Activated T-cell treated with anti-CD3 and anti-CD28 coated beads, Interleukin-2, amount 50 U/mL, for 24 hours (primary cell): ENCODE measurements around the gene DMAP1.
"Not testable (repeated sequence)": the region's sequence is repeated elsewhere in the genome, so short reads cannot be mapped to it uniquely, and the experiment has no call there.

Experiments
- DNase-seq: peaks from one replicate; pipeline ENCODE4 v3.0.0-alpha.2; 2020
- H3K27ac Mint-ChIP-seq: 2 replicates; pipeline ENCODE4 v1.8.0; 2020; ENCODE audit warnings: mild to moderate bottlenecking, mixed read lengths
- H3K27me3 Mint-ChIP-seq: 2 replicates; pipeline ENCODE4 v1.8.0; 2020; ENCODE audit warnings: mixed read lengths
- H3K36me3 Mint-ChIP-seq: 2 replicates; pipeline ENCODE4 v1.8.0; 2020; ENCODE audit warnings: low read depth, mixed read lengths
- H3K4me1 Mint-ChIP-seq: 2 replicates; pipeline ENCODE4 v1.8.0; 2020; ENCODE audit warnings: low read depth, mixed read lengths
- H3K4me3 Mint-ChIP-seq: 2 replicates; pipeline ENCODE4 v1.8.0; 2020; ENCODE audit warnings: mild to moderate bottlenecking, moderate library complexity, mixed read lengths
- H3K9me3 Mint-ChIP-seq: 2 replicates; pipeline ENCODE4 v1.8.0; 2020; ENCODE audit warnings: mixed read lengths

The DMAP1 gene

GRCh38 chr1:44213222-44214112 is at the start of gene DMAP1:
Gene DMAP1 (plus strand): TSS chr1:44213471. CDS start chr1:44213754, 283 bp downstream.
- no peaks in the 10 kb centered on the region for H3K9me3 Mint-ChIP-seq

GRCh38 chr1:44168520-44169098 is 44.7 kb upstream of the DMAP1 start:
- Mint-ChIP-seq H3K27me3 (peaks cover 20% of the 10 kb centered on the region), H3K4me1 (no peaks in the 10 kb centered on the region), H3K9me3 (peaks cover 8% of the 10 kb centered on the region), H3K36me3 (no peaks in the 10 kb centered on the region), H3K4me3 (no peak overlapping the region), H3K27ac (no peak overlapping the region)
- no peak for DNase-seq

More at GRCh38 chr1:44213222-44214112, at the start of gene DMAP1:
- Mint-ChIP-seq H3K27me3 (no peaks in the 10 kb centered on the region), H3K36me3 (peaks cover 44% of the 10 kb centered on the region), H3K4me3 (peak within 1 kb of the TSS; percentile 95), H3K27ac (peak within 1 kb of the TSS; percentile 95), H3K4me1 (peaks cover 35% of the 10 kb centered on the region)
- peak; percentile 95 for DNase-seq

- Mint-ChIP-seq H3K4me3 (no peak overlapping the region), H3K27me3 (peaks cover 23% of the 10 kb centered on the region), H3K4me1 (no peaks in the 10 kb centered on the region), H3K36me3 (no peaks in the 10 kb centered on the region), H3K27ac (no peak overlapping the region), H3K9me3 (peaks cover 8% of the 10 kb centered on the region)
- DNase-seq: no peak
Observed at GRCh38 chr1:44170281-44170823, 42.9 kb upstream of the DMAP1 start.

- H3K4me1 Mint-ChIP-seq: no peaks in the 10 kb centered on the region
- H3K36me3 Mint-ChIP-seq: no peaks in the 10 kb centered on the region
- H3K4me3 Mint-ChIP-seq: no peak overlapping the region
- no peak for DNase-seq
- no peak overlapping the region for H3K27ac Mint-ChIP-seq
- H3K27me3 Mint-ChIP-seq: peaks cover 14% of the 10 kb centered on the region
- no peaks in the 10 kb centered on the region for H3K9me3 Mint-ChIP-seq
Observed at GRCh38 chr1:44174630-44175029, 38.6 kb upstream of the DMAP1 start.

GRCh38 chr1:44200336-44200735 is 12.9 kb upstream of the DMAP1 start:
- no peaks in the 10 kb centered on the region for H3K9me3 Mint-ChIP-seq
- no peaks in the 10 kb centered on the region for H3K36me3 Mint-ChIP-seq
- DNase-seq: no peak
- H3K4me3 Mint-ChIP-seq: no peak overlapping the region
- H3K27me3 Mint-ChIP-seq: no peaks in the 10 kb centered on the region
- no peak overlapping the region for H3K27ac Mint-ChIP-seq
- H3K4me1 Mint-ChIP-seq: no peaks in the 10 kb centered on the region

- H3K4me3 Mint-ChIP-seq, H3K27ac Mint-ChIP-seq, H3K4me1 Mint-ChIP-seq, DNase-seq, H3K36me3 Mint-ChIP-seq, H3K9me3 Mint-ChIP-seq, H3K27me3 Mint-ChIP-seq: not testable (repeated sequence)
Observed at GRCh38 chr1:44206545-44206944, 6.7 kb upstream of the DMAP1 start.

GRCh38 chr1:44208226-44208625 is 5.0 kb upstream of the DMAP1 start:
- H3K4me3 Mint-ChIP-seq: no peak overlapping the region
- no peak for DNase-seq
- no peaks in the 10 kb centered on the region for H3K36me3 Mint-ChIP-seq
- H3K4me1 Mint-ChIP-seq: peaks cover 9% of the 10 kb centered on the region
- H3K27me3 Mint-ChIP-seq: no peaks in the 10 kb centered on the region
- no peaks in the 10 kb centered on the region for H3K9me3 Mint-ChIP-seq
- H3K27ac Mint-ChIP-seq: no peak overlapping the region

- Mint-ChIP-seq H3K27ac (no peak overlapping the region), H3K9me3 (no peaks in the 10 kb centered on the region), H3K36me3 (peaks cover 16% of the 10 kb centered on the region), H3K4me1 (peaks cover 28% of the 10 kb centered on the region), H3K27me3 (no peaks in the 10 kb centered on the region), H3K4me3 (no peak overlapping the region)
- DNase-seq: no peak
Observed at GRCh38 chr1:44210595-44210994, 2.7 kb upstream of the DMAP1 start.

- H3K36me3 Mint-ChIP-seq: peaks cover 35% of the 10 kb centered on the region
- peak overlapping the region; percentile 95 for H3K27ac Mint-ChIP-seq
- H3K4me1 Mint-ChIP-seq: peaks cover 34% of the 10 kb centered on the region
- H3K4me3 Mint-ChIP-seq: peak overlapping the region; percentile 95
- DNase-seq: peak; percentile 51
- no peaks in the 10 kb centered on the region for H3K27me3 Mint-ChIP-seq
- H3K9me3 Mint-ChIP-seq: no peaks in the 10 kb centered on the region
Observed at GRCh38 chr1:44212355-44213221, 683 bp upstream of the DMAP1 start.

GRCh38 chr1:44217809-44218410 is 4.6 kb downstream of the DMAP1 start:
- Mint-ChIP-seq H3K4me3 (no peak overlapping the region), H3K9me3 (no peaks in the 10 kb centered on the region), H3K27ac (peak overlapping the region; percentile 46), H3K27me3 (no peaks in the 10 kb centered on the region), H3K36me3 (peaks cover 82% of the 10 kb centered on the region), H3K4me1 (peaks cover 28% of the 10 kb centered on the region)
- peak; percentile 87 for DNase-seq

GRCh38 chr1:44218503-44219300 is 5.4 kb downstream of the DMAP1 start:
- Mint-ChIP-seq H3K9me3 (no peaks in the 10 kb centered on the region), H3K4me1 (peaks cover 33% of the 10 kb centered on the region), H3K4me3 (no peak overlapping the region), H3K27ac (no peak overlapping the region), H3K36me3 (peaks cover 77% of the 10 kb centered on the region), H3K27me3 (no peaks in the 10 kb centered on the region)
- DNase-seq: no peak

GRCh38 chr1:44219301-44219626 is 6.0 kb downstream of the DMAP1 start:
- Mint-ChIP-seq H3K27ac (no peak overlapping the region), H3K4me3 (no peak overlapping the region), H3K27me3 (no peaks in the 10 kb centered on the region), H3K9me3 (no peaks in the 10 kb centered on the region), H3K4me1 (peaks cover 31% of the 10 kb centered on the region), H3K36me3 (peaks cover 73% of the 10 kb centered on the region)
- DNase-seq: no peak

- no peak for DNase-seq
- H3K4me1 Mint-ChIP-seq: peaks cover 22% of the 10 kb centered on the region
- no peak overlapping the region for H3K27ac Mint-ChIP-seq
- H3K9me3 Mint-ChIP-seq: no peaks in the 10 kb centered on the region
- no peak overlapping the region for H3K4me3 Mint-ChIP-seq
- no peaks in the 10 kb centered on the region for H3K27me3 Mint-ChIP-seq
- H3K36me3 Mint-ChIP-seq: peaks cover 70% of the 10 kb centered on the region
Observed at GRCh38 chr1:44220001-44220751, 6.9 kb downstream of the DMAP1 start.
